Measurements from ENCODE around the gene MDP1.
A peak's percentile ranks its signal among the peaks of the same experiment; 100 is the strongest.

MDP1 gene

GRCh38 chr14:24213866-24214662 lies 1.8 kb downstream of the MDP1 start:
- Histone ChIP-seq H3K79me1 (ENCODE audit: low read length) (peaks cover 8% of the 10 kb centered on the region), H3K79me2 (ENCODE audit: control insufficient read depth, insufficient read depth, low read length, poor library complexity) (peaks cover 3% of the 10 kb centered on the region), H3K4me1 (ENCODE audit: control insufficient read depth in 1 of 2, insufficient read depth in 2 of 2, low read length in 2 of 2) (peaks cover 0 to 2% of the 10 kb centered on the region in 2 experiments), H3K4me2 (ENCODE audit: low read length) (peak overlapping the region; percentile 53), H4K8ac (ENCODE audit: low read depth, low read length) (peak overlapping the region; percentile 81), H3K18ac (ENCODE audit: low read length) (no peak overlapping the region), H4K91ac (ENCODE audit: low read depth, low read length) (peak overlapping the region; percentile 26), H3K14ac (ENCODE audit: low read length) (no peak overlapping the region), H2BK5ac (ENCODE audit: low read depth, low read length, poor library complexity) (no peak overlapping the region), H3K9ac (ENCODE audit: low read length) (peak overlapping the region; percentile 1), H4K12ac (ENCODE audit: low read depth, low read length) (peak overlapping the region; percentile 22), H2BK120ac (ENCODE audit: insufficient read depth, low read length, poor library complexity) (no peak overlapping the region), H3K9me3 (ENCODE audit: insufficient read depth, low read depth, low read length) (no peaks in the 10 kb centered on the region), H2AK5ac (ENCODE audit: low read length) (no peak overlapping the region), H3K4me3 (ENCODE audit: low read depth, low read length) (no peak overlapping the region), H2BK12ac (ENCODE audit: low read length) (no peak overlapping the region), H3K36me3 (ENCODE audit: control insufficient read depth in 1 of 2, insufficient read depth in 2 of 2, low read length in 2 of 2) (peaks cover 14 to 28% of the 10 kb centered on the region in 2 experiments), H3K23ac (ENCODE audit: low read length) (no peak overlapping the region), H3K4ac (ENCODE audit: low read depth, low read length) (no peak overlapping the region), H3K27ac (ENCODE audit: low read depth, low read length) (peak overlapping the region; percentile 5), H3K27me3 (ENCODE audit: insufficient read depth, low read length) (no peaks in the 10 kb centered on the region), H2AFZ (ENCODE audit: insufficient read depth, low read length, poor library complexity) (no peak overlapping the region)
- no CpG with 5 or more reads among the region's 7 CpGs for WGBS (ENCODE audit: extremely low coverage, insufficient coverage, insufficient read length)
- no peak for DNase-seq

- Histone ChIP-seq H2BK12ac (ENCODE audit: low read length) (no peak within 1 kb of the TSS), H2BK5ac (ENCODE audit: low read depth, low read length, poor library complexity) (peak within 1 kb of the TSS; percentile 86), H3K23ac (ENCODE audit: low read length) (no peak within 1 kb of the TSS), H2BK120ac (ENCODE audit: insufficient read depth, low read length, poor library complexity) (peak within 1 kb of the TSS; percentile 62), H4K8ac (ENCODE audit: low read depth, low read length) (peak within 1 kb of the TSS; percentile 89), H3K14ac (ENCODE audit: low read length) (peak within 1 kb of the TSS; percentile 73), H3K9ac (ENCODE audit: low read length) (peak within 1 kb of the TSS; percentile 82), H3K9me3 (ENCODE audit: insufficient read depth, low read depth, low read length) (no peaks in the 10 kb centered on the region), H3K36me3 (ENCODE audit: control insufficient read depth in 1 of 2, insufficient read depth in 2 of 2, low read length in 2 of 2) (peaks cover 14 to 27% of the 10 kb centered on the region in 2 experiments), H3K27me3 (ENCODE audit: insufficient read depth, low read length) (no peaks in the 10 kb centered on the region), H2AFZ (ENCODE audit: insufficient read depth, low read length, poor library complexity) (peak within 1 kb of the TSS; percentile 56), H3K79me2 (ENCODE audit: control insufficient read depth, insufficient read depth, low read length, poor library complexity) (peaks cover 3% of the 10 kb centered on the region), H3K4me2 (ENCODE audit: low read length) (peak within 1 kb of the TSS; percentile 53), H3K4me3 (ENCODE audit: low read depth, low read length) (peak within 1 kb of the TSS; percentile 77), H3K79me1 (ENCODE audit: low read length) (peaks cover 8% of the 10 kb centered on the region), H3K4me1 (ENCODE audit: control insufficient read depth in 1 of 2, insufficient read depth in 2 of 2, low read length in 2 of 2) (peaks cover 0 to 2% of the 10 kb centered on the region in 2 experiments), H2AK5ac (ENCODE audit: low read length) (no peak within 1 kb of the TSS), H3K27ac (ENCODE audit: low read depth, low read length) (peak within 1 kb of the TSS; percentile 97), H3K18ac (ENCODE audit: low read length) (peak within 1 kb of the TSS; percentile 78), H4K91ac (ENCODE audit: low read depth, low read length) (peak within 1 kb of the TSS; percentile 75), H3K4ac (ENCODE audit: low read depth, low read length) (peak within 1 kb of the TSS; percentile 42), H4K12ac (ENCODE audit: low read depth, low read length) (peak within 1 kb of the TSS; percentile 76)
- no CpG with 5 or more reads among the region's 53 CpGs for WGBS (ENCODE audit: extremely low coverage, insufficient coverage, insufficient read length)
- peak; percentile 97 for DNase-seq
These were observed 2.7 kb downstream of the MDP1 start, which contains the start of gene CHMP4A for GRCh38 chr14:24212924-24213865. Gene CHMP4A, minus strand, starts transcription at chr14:24213488. Its CDS starts 49 bp downstream, at chr14:24213439.

GRCh38 chr14:24211311-24211710 lies 4.6 kb downstream of the MDP1 start:
- Histone ChIP-seq H2AFZ (ENCODE audit: insufficient read depth, low read length, poor library complexity) (no peak overlapping the region), H3K9ac (ENCODE audit: low read length) (no peak overlapping the region), H3K27me3 (ENCODE audit: insufficient read depth, low read length) (no peaks in the 10 kb centered on the region), H3K18ac (ENCODE audit: low read length) (no peak overlapping the region), H2AK5ac (ENCODE audit: low read length) (no peak overlapping the region), H2BK5ac (ENCODE audit: low read depth, low read length, poor library complexity) (no peak overlapping the region), H2BK12ac (ENCODE audit: low read length) (no peak overlapping the region), H3K36me3 (ENCODE audit: control insufficient read depth in 1 of 2, insufficient read depth in 2 of 2, low read length in 2 of 2) (peaks cover 24 to 35% of the 10 kb centered on the region in 2 experiments), H2BK120ac (ENCODE audit: insufficient read depth, low read length, poor library complexity) (no peak overlapping the region), H4K91ac (ENCODE audit: low read depth, low read length) (no peak overlapping the region), H3K79me2 (ENCODE audit: control insufficient read depth, insufficient read depth, low read length, poor library complexity) (peaks cover 3% of the 10 kb centered on the region), H3K27ac (ENCODE audit: low read depth, low read length) (no peak overlapping the region), H3K4me2 (ENCODE audit: low read length) (no peak overlapping the region), H3K23ac (ENCODE audit: low read length) (no peak overlapping the region), H4K8ac (ENCODE audit: low read depth, low read length) (no peak overlapping the region), H3K4me1 (ENCODE audit: control insufficient read depth in 1 of 2, insufficient read depth in 2 of 2, low read length in 2 of 2) (peaks cover 3 to 6% of the 10 kb centered on the region in 2 experiments), H3K14ac (ENCODE audit: low read length) (no peak overlapping the region), H3K79me1 (ENCODE audit: low read length) (peaks cover 8% of the 10 kb centered on the region), H3K4me3 (ENCODE audit: low read depth, low read length) (no peak overlapping the region), H3K4ac (ENCODE audit: low read depth, low read length) (no peak overlapping the region), H3K9me3 (ENCODE audit: insufficient read depth, low read depth, low read length) (no peaks in the 10 kb centered on the region), H4K12ac (ENCODE audit: low read depth, low read length) (no peak overlapping the region)
- no peak for DNase-seq
- WGBS (ENCODE audit: extremely low coverage, insufficient coverage, insufficient read length), result no CpG with 5 or more reads among the region's 6 CpGs

- H3K4me2 ChIP-seq (ENCODE audit: low read length), result no peak overlapping the region
- H3K79me2 ChIP-seq (ENCODE audit: control insufficient read depth, insufficient read depth, low read length, poor library complexity), result no peaks in the 10 kb centered on the region
- H3K4me1 ChIP-seq (ENCODE audit: control insufficient read depth in 1 of 2, insufficient read depth in 2 of 2, low read length in 2 of 2), result peaks cover 3 to 4% of the 10 kb centered on the region in 2 experiments
- H2BK12ac ChIP-seq (ENCODE audit: low read length), result no peak overlapping the region
- no peak overlapping the region for H4K12ac ChIP-seq (ENCODE audit: low read depth, low read length)
- no peak overlapping the region for H2BK5ac ChIP-seq (ENCODE audit: low read depth, low read length, poor library complexity)
- H4K8ac ChIP-seq (ENCODE audit: low read depth, low read length), result no peak overlapping the region
- H3K18ac ChIP-seq (ENCODE audit: low read length), result no peak overlapping the region
- no peak overlapping the region for H2AFZ ChIP-seq (ENCODE audit: insufficient read depth, low read length, poor library complexity)
- no peak overlapping the region for H4K91ac ChIP-seq (ENCODE audit: low read depth, low read length)
- peaks cover 31 to 50% of the 10 kb centered on the region in 2 experiments for H3K36me3 ChIP-seq (ENCODE audit: control insufficient read depth in 1 of 2, insufficient read depth in 2 of 2, low read length in 2 of 2)
- H3K27me3 ChIP-seq (ENCODE audit: insufficient read depth, low read length), result no peaks in the 10 kb centered on the region
- no peak overlapping the region for H2AK5ac ChIP-seq (ENCODE audit: low read length)
- H3K79me1 ChIP-seq (ENCODE audit: low read length), result no peaks in the 10 kb centered on the region
- H3K9me3 ChIP-seq (ENCODE audit: insufficient read depth, low read depth, low read length), result no peaks in the 10 kb centered on the region
- no peak overlapping the region for H3K4me3 ChIP-seq (ENCODE audit: low read depth, low read length)
- no peak overlapping the region for H3K14ac ChIP-seq (ENCODE audit: low read length)
- H3K23ac ChIP-seq (ENCODE audit: low read length), result no peak overlapping the region
- no peak overlapping the region for H3K27ac ChIP-seq (ENCODE audit: low read depth, low read length)
- peak; percentile 7 to 62 for DNase-seq
- no peak overlapping the region for H3K9ac ChIP-seq (ENCODE audit: low read length)
- no peak overlapping the region for H3K4ac ChIP-seq (ENCODE audit: low read depth, low read length)
- no peak overlapping the region for H2BK120ac ChIP-seq (ENCODE audit: insufficient read depth, low read length, poor library complexity)
- no CpG with 5 or more reads among the region's 2 CpGs for WGBS (ENCODE audit: extremely low coverage, insufficient coverage, insufficient read length)
These were observed 8.2 kb downstream of the MDP1 start for GRCh38 chr14:24207625-24208024.
